ENCODE results near the gene ADM2. TPM values are rescaled to one million over a fixed set of nuclear protein-coding genes. Genes with fewer than 3 reads are reported as not detected.
"Not testable (repeated sequence)": the region's sequence is repeated elsewhere in the genome, so short reads cannot be mapped to it uniquely, and the experiment has no call there.

The ADM2 gene
- total RNA-seq, 1 donor from 2014 or later: 5.4 TPM

GRCh38 chr22:50505276-50505775 lies 24.0 kb downstream of the ADM2 start:
- no peak for DNase-seq (ENCODE audit: extremely low read depth, low read depth, low spot score)

GRCh38 chr22:50505776-50506610 lies 24.6 kb downstream of the ADM2 start:
- DNase-seq (ENCODE audit: extremely low read depth, low read depth, low spot score): no peak

- DNase-seq (ENCODE audit: extremely low read depth, low read depth, low spot score): no peak
Observed at GRCh38 chr22:50506611-50507420, 25.5 kb downstream of the ADM2 start.

- no peak for DNase-seq (ENCODE audit: extremely low read depth, low read depth, low spot score)
Observed at GRCh38 chr22:50507421-50507990, 26.2 kb downstream of the ADM2 start, which contains the start of gene LMF2. Gene LMF2, minus strand, starts transcription at chr22:50507702. Its CDS starts 27 bp downstream, at chr22:50507675.

GRCh38 chr22:50507991-50508884 lies 26.9 kb downstream of the ADM2 start, which contains the start of gene NCAPH2:
Gene NCAPH2, plus strand, starts transcription at chr22:50508224. Its CDS starts 114 bp downstream, at chr22:50508338.
- no peak for DNase-seq (ENCODE audit: extremely low read depth, low read depth, low spot score)

GRCh38 chr22:50508897-50509296 lies 27.6 kb downstream of the ADM2 start:
- DNase-seq (ENCODE audit: extremely low read depth, low read depth, low spot score): no peak

- no peak for DNase-seq (ENCODE audit: extremely low read depth, low read depth, low spot score)
Observed at GRCh38 chr22:50513175-50513574, 31.8 kb downstream of the ADM2 start.

- DNase-seq (ENCODE audit: extremely low read depth, low read depth, low spot score): no peak
Observed at GRCh38 chr22:50516068-50516467, 34.7 kb downstream of the ADM2 start.

GRCh38 chr22:50516891-50517290 lies 35.5 kb downstream of the ADM2 start:
- DNase-seq (ENCODE audit: extremely low read depth, low read depth, low spot score): no peak

- DNase-seq (ENCODE audit: extremely low read depth, low read depth, low spot score): no peak
Observed at GRCh38 chr22:50517495-50518260, 36.3 kb downstream of the ADM2 start.

- DNase-seq (ENCODE audit: extremely low read depth, low read depth, low spot score): no peak
Observed at GRCh38 chr22:50518606-50519005, 37.3 kb downstream of the ADM2 start.

GRCh38 chr22:50519151-50519550 lies 37.8 kb downstream of the ADM2 start:
- DNase-seq (ENCODE audit: extremely low read depth, low read depth, low spot score): no peak

GRCh38 chr22:50520184-50520583 lies 38.8 kb downstream of the ADM2 start:
- DNase-seq (ENCODE audit: extremely low read depth, low read depth, low spot score): not testable (repeated sequence)

- DNase-seq (ENCODE audit: extremely low read depth, low read depth, low spot score): no peak
Observed at GRCh38 chr22:50520826-50521453, 39.6 kb downstream of the ADM2 start.

- DNase-seq (ENCODE audit: extremely low read depth, low read depth, low spot score): no peak
Observed at GRCh38 chr22:50521710-50522109, 40.4 kb downstream of the ADM2 start.

GRCh38 chr22:50522208-50522805 lies 41.0 kb downstream of the ADM2 start:
- no peak for DNase-seq (ENCODE audit: extremely low read depth, low read depth, low spot score)

- DNase-seq (ENCODE audit: extremely low read depth, low read depth, low spot score): no peak
Observed at GRCh38 chr22:50522806-50523438, 41.6 kb downstream of the ADM2 start.

GRCh38 chr22:50523458-50523805 lies 42.1 kb downstream of the ADM2 start:
- DNase-seq (ENCODE audit: extremely low read depth, low read depth, low spot score): no peak

All from glomerular endothelial cell (primary cell).